Measurements from ENCODE around the gene ARHGAP19.

- TF ChIP-seq CTCF (conservative IDR thresholded peaks at IDR 0.05 in 1 of 2, IDR thresholded peaks at IDR 0.05 in 1 of 2; ENCODE audit: extremely low read depth in 1 of 2, insufficient read depth in 1 of 2, low read depth in 1 of 2, low read length in 2 of 2) = no peak
- no peak for TF ChIP-seq EZH2 (IDR thresholded peaks at IDR 0.05; ENCODE audit: borderline replicate concordance, low read length)
Observed at GRCh38 chr10:97238855-97239254, 53.6 kb downstream of the ARHGAP19 start.
